ENCODE data around the gene FRS2.

DNA sequence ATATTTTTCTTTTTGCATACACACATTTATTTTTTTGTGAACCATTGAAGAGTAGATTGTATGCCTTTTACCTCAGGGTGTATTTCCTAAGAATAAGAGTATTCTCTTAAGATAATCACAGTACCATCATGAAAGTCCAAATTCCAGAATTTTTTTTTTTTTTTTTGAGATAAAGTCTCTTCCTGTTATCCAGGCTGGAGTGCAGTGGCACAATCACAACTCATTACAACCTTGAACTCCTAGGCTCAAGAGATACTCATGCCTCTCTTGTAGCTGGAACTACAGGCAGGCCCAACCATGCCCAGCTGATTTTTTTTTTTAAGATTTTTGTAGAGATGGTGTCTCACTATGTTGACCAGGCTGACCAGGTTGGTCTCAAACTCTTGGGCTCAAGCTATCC is 10.9 kb downstream of the FRS2 start:
- TF ChIP-seq EP300 (IDR thresholded peaks at IDR 0.05) (no peak), POLR2A (IDR thresholded peaks at IDR 0.05) (no peak), CTCF (IDR thresholded peaks at IDR 0.05) (no peak), POLR2AphosphoS5 (IDR thresholded peaks at IDR 0.05) (no peak)

Measured in gastroesophageal sphincter (tissue), 3 donors.